ENCODE results near the gene TNS1.

The TNS1 gene

DNA sequence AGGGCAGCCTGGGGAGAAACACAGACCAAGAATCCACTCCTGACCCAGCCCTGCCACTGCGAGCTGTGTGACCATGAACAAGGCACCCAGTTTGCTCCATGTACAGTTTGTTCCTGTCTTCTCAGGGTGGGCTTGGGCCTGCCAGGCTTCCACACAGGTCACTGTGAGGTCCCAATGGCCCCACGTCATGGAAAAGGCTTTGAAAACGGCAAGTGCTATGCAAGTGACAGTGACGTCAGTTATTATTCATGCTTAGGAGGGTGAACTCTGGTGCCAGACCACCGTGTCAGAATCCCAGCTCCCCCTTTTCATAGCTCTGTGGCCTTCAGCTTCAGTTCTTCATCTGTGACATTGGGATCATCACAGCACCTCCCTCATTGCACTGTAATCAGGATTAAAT, 87.1 kb downstream of the TNS1 start:
- no peaks in the 10 kb centered on the region for H3K27me3 ChIP-seq (ENCODE audit: control insufficient read depth, insufficient read depth, low read length)
- H3K4me2 ChIP-seq (ENCODE audit: low read length) = no peak overlapping the region
- no peak overlapping the region for H3K4me3 ChIP-seq (ENCODE audit: low read length)
- no peaks in the 10 kb centered on the region for H3K9me3 ChIP-seq (replicated peaks; ENCODE audit: low read length)
- peaks cover 31% of the 10 kb centered on the region for H3K36me3 ChIP-seq (ENCODE audit: insufficient read depth, low read length)
- no peak overlapping the region for H3K9ac ChIP-seq (ENCODE audit: low read depth, low read length)
- peaks cover 32% of the 10 kb centered on the region for H3K4me1 ChIP-seq (ENCODE audit: control insufficient read depth, insufficient read depth, low read length)

DNA sequence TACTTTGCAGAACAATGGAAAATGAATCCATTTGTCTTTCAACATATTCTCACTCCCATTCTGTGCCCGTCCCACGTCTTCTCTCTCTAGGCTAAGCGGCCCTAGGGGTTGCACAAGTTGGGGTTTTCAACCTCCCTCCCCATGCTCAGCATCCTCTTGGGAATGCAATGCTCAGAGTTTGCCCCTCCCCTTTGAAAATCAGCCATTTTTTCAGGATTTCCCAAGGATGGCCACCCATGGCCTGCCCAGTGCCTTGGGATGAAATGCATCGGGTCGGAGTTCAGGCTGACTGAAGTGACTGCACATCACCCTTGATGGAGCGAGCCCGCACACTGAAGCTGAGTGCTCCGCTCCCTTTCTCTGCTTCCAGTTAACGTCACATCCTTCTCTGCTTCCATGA, 87.9 kb downstream of the TNS1 start:
- peaks cover 32% of the 10 kb centered on the region for H3K4me1 ChIP-seq (ENCODE audit: control insufficient read depth, insufficient read depth, low read length)
- no peak overlapping the region for H3K4me2 ChIP-seq (ENCODE audit: low read length)
- peaks cover 31% of the 10 kb centered on the region for H3K36me3 ChIP-seq (ENCODE audit: insufficient read depth, low read length)
- no peak overlapping the region for H3K4me3 ChIP-seq (ENCODE audit: low read length)
- no peaks in the 10 kb centered on the region for H3K9me3 ChIP-seq (replicated peaks; ENCODE audit: low read length)
- no peak overlapping the region for H3K9ac ChIP-seq (ENCODE audit: low read depth, low read length)
- no peaks in the 10 kb centered on the region for H3K27me3 ChIP-seq (ENCODE audit: control insufficient read depth, insufficient read depth, low read length)

DNA sequence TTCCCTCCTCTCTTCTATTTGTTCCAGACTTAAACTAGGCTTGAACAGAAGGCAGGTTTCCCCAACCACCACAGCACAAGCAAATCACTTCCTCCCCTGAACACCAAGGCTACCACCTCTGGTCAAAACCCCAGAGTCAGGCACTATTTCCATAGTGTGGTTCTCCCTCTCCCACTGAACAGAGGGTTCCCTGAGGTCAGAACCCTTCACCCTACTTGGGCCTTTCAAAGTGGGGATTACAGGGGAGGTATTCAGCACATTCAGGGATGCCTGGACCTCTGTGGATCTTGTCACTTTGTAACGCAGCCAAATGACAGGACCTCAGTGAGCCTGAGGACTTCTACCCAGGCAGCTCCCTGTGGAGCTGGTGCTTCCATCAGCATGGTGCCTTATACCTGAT, 88.7 kb downstream of the TNS1 start:
- H3K4me1 ChIP-seq (ENCODE audit: control insufficient read depth, insufficient read depth, low read length) = peaks cover 24% of the 10 kb centered on the region
- no peak overlapping the region for H3K4me3 ChIP-seq (ENCODE audit: low read length)
- H3K9ac ChIP-seq (ENCODE audit: low read depth, low read length) = no peak overlapping the region
- H3K9me3 ChIP-seq (replicated peaks; ENCODE audit: low read length) = no peaks in the 10 kb centered on the region
- H3K4me2 ChIP-seq (ENCODE audit: low read length) = no peak overlapping the region
- H3K36me3 ChIP-seq (ENCODE audit: insufficient read depth, low read length) = peaks cover 27% of the 10 kb centered on the region
- no peaks in the 10 kb centered on the region for H3K27me3 ChIP-seq (ENCODE audit: control insufficient read depth, insufficient read depth, low read length)

DNA sequence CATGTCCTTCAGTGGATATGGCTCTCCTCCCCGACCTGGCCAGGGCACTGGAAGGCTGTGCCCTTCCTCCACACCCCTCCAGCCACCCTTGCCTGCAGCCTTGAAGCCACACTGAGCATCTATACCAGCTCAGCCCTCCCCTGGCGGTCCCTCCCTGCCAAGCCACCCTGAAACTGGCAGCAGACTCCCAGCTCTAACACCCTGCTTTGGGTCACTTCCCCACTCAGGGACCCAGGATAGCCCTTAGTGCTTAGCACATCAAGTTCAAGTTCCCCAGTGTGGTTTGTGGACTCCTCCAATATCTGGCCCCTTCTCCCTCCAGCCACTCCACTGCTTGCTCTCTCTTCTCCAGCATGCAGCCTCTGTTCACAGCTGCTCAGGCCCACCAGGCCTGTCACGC, 89.4 kb downstream of the TNS1 start:
- Histone ChIP-seq H3K4me2 (ENCODE audit: low read length) (no peak overlapping the region), H3K36me3 (ENCODE audit: insufficient read depth, low read length) (peaks cover 23% of the 10 kb centered on the region), H3K27me3 (ENCODE audit: control insufficient read depth, insufficient read depth, low read length) (no peaks in the 10 kb centered on the region), H3K4me1 (ENCODE audit: control insufficient read depth, insufficient read depth, low read length) (peaks cover 21% of the 10 kb centered on the region), H3K4me3 (ENCODE audit: low read length) (no peak overlapping the region), H3K9ac (ENCODE audit: low read depth, low read length) (no peak overlapping the region), H3K9me3 (replicated peaks; ENCODE audit: low read length) (no peaks in the 10 kb centered on the region)

DNA sequence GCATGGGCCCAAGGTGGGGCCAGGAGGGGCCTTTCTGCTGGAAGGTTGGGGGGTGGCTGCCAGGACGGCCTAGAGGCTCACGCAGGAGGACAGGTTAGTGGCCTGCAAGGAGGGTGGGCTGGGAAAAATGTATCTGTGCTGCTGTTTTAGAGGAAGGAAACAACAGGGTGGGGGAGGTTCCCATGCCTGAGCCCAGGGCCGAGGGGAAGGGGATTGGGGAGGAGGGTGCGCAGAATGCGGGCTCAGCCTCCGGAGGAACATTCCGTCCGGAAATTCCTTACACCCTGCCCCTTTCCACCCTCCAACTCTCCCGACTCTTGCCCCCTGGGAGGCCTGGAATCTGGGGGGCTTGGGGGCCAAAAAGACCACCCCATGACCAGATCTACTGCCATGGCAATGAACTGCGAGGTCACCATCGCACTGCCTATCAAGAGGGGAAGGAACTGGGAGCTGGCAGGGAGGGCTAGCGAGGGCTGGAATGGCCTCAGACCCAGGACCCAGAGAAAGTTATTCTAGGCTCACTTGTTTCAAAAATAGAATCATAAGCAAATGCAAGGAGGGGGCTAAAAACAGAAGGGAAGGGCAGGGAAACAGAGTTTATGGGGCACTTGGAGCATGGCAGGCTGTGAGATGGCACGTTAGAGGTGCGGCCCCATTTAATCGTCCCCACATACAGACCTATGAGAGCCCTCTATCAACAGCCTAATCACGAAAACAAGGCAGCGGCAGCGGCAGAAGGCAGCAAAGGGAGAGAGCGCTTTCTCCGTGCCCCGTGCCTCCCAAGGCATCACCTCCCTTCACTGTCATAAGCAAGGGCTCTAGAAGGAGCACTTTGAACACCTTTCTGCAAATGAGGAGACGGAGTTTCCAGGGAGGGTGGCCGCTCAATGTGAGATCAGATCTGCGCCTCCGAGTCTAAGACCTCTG, 90.4 kb downstream of the TNS1 start:
- peaks cover 18% of the 10 kb centered on the region for H3K36me3 ChIP-seq (ENCODE audit: insufficient read depth, low read length)
- no peak overlapping the region for H3K4me3 ChIP-seq (ENCODE audit: low read length)
- H3K9ac ChIP-seq (ENCODE audit: low read depth, low read length) = no peak overlapping the region
- H3K4me2 ChIP-seq (ENCODE audit: low read length) = no peak overlapping the region
- no peaks in the 10 kb centered on the region for H3K27me3 ChIP-seq (ENCODE audit: control insufficient read depth, insufficient read depth, low read length)
- H3K9me3 ChIP-seq (replicated peaks; ENCODE audit: low read length) = no peaks in the 10 kb centered on the region
- H3K4me1 ChIP-seq (ENCODE audit: control insufficient read depth, insufficient read depth, low read length) = peaks cover 21% of the 10 kb centered on the region

DNA sequence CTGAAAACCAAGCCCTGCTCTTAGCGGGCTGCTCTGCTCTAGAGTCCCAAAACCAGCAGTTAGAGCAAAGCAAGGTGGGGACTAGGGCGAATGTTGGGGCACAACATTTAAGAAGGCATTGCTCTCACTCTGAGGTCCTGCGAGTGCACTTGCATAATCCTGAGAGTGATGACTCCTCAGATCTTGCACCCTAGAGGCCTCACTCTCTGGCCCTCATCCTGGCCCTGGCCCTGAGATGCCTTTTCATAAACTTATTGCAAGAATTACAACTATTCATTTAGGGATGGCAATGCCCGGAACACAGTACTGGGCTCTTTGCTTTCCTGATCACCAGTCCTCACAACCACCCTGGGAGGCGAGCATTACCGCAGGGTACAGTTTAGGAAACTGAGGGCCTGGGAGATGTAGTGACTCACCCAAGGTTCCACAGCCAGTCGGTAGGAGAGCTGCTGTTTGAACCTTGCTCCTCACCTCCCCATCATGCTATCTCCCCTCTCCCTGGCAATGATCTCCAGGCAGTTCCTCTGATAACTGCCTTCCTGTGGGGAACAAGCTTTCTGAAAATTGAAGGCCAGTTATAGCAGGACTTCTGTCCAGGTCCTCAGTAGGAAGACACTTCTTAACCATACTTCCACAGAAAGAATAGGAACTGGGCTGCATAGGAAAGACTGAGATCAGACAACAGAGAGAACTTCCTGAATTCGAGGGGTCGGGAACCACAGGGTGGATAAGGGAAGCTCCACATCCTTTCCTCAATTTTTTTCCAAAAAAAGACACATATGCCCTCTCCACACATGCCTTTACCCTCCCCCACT, 91.3 kb downstream of the TNS1 start:
- Histone ChIP-seq H3K27me3 (ENCODE audit: control insufficient read depth, insufficient read depth, low read length) (no peaks in the 10 kb centered on the region), H3K36me3 (ENCODE audit: insufficient read depth, low read length) (peaks cover 18% of the 10 kb centered on the region), H3K4me2 (ENCODE audit: low read length) (no peak overlapping the region), H3K9ac (ENCODE audit: low read depth, low read length) (no peak overlapping the region), H3K4me1 (ENCODE audit: control insufficient read depth, insufficient read depth, low read length) (peaks cover 25% of the 10 kb centered on the region), H3K4me3 (ENCODE audit: low read length) (no peak overlapping the region), H3K9me3 (replicated peaks; ENCODE audit: low read length) (no peaks in the 10 kb centered on the region)

DNA sequence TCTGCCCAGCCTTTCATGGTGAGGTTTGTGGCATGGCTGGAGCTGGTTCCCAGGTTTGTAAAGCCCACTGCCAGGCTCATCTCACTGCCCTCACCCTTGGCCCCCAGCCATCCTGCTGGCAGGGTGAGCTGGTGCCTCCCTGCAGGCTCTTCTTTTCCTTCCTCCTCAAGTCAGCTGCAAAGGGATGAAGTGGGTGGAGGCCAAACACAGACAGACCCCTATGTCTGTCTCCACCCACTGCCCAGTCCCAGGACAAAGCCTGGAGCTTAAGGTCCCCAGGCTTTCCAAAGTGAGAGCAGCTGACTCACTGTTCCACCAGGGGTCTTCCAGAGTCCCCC, 92.0 kb downstream of the TNS1 start:
- Histone ChIP-seq H3K27me3 (ENCODE audit: control insufficient read depth, insufficient read depth, low read length) (no peaks in the 10 kb centered on the region), H3K4me3 (ENCODE audit: low read length) (no peak overlapping the region), H3K4me1 (ENCODE audit: control insufficient read depth, insufficient read depth, low read length) (peaks cover 26% of the 10 kb centered on the region), H3K9ac (ENCODE audit: low read depth, low read length) (no peak overlapping the region), H3K4me2 (ENCODE audit: low read length) (no peak overlapping the region), H3K9me3 (replicated peaks; ENCODE audit: low read length) (no peaks in the 10 kb centered on the region), H3K36me3 (ENCODE audit: insufficient read depth, low read length) (peaks cover 15% of the 10 kb centered on the region)

DNA sequence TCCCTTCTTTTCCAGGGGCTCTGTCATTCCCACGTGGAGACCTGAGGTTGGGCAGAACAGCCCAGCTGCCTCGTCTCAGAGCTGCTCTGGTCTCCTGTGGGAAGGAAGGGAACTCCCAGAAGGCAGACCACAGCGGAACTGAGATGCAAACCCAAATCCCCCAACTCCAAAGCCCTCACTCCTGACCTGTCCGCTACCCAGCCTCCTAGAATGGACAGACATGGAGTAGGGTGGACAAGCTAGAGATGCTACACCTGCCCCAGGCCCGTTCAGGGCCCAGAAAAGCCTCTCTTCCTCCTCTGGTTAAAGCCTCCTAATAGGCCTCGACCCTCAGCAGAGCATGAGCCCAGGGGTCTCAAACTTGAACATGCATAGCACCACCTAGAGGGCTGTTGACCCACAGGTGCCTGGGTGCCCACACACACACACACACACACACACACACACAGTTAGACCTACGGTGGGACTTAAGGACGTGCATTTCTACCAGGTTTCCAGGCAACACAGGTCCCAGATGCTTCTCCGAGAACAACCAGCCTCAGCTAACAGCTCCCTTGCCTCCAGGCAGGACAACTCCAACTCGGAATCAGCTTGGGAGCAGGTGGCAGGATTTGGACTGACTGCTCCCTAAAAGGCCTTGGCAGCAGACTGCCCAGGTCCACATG, 93.5 kb downstream of the TNS1 start:
- Histone ChIP-seq H3K9me3 (replicated peaks; ENCODE audit: low read length) (no peaks in the 10 kb centered on the region), H3K36me3 (ENCODE audit: insufficient read depth, low read length) (peaks cover 7% of the 10 kb centered on the region), H3K27me3 (ENCODE audit: control insufficient read depth, insufficient read depth, low read length) (no peaks in the 10 kb centered on the region), H3K9ac (ENCODE audit: low read depth, low read length) (no peak overlapping the region), H3K4me3 (ENCODE audit: low read length) (no peak overlapping the region), H3K4me1 (ENCODE audit: control insufficient read depth, insufficient read depth, low read length) (peaks cover 41% of the 10 kb centered on the region), H3K4me2 (ENCODE audit: low read length) (no peak overlapping the region)

DNA sequence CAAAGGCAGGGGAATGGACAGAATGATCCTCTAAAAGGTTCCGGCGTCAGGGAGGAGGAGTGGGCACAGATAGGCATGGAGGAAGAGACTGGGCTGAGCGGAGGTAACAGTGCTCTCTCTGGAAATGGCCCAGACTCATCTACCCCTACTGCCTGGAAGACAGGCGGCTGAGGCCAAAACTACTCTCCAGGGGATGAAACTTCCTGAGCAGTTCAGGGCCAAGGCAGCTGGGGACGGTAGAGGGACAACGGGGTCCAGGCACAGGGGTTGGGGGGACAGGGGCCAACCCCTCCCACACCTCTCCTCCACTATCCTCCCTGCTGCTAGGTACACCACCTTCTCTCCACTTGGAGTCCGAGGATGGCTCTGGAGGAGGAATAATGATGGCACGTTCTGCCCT, 94.3 kb downstream of the TNS1 start:
- peaks cover 9% of the 10 kb centered on the region for H3K36me3 ChIP-seq (ENCODE audit: insufficient read depth, low read length)
- H3K27me3 ChIP-seq (ENCODE audit: control insufficient read depth, insufficient read depth, low read length) = no peaks in the 10 kb centered on the region
- peaks cover 49% of the 10 kb centered on the region for H3K4me1 ChIP-seq (ENCODE audit: control insufficient read depth, insufficient read depth, low read length)
- no peaks in the 10 kb centered on the region for H3K9me3 ChIP-seq (replicated peaks; ENCODE audit: low read length)
- H3K9ac ChIP-seq (ENCODE audit: low read depth, low read length) = no peak overlapping the region
- H3K4me3 ChIP-seq (ENCODE audit: low read length) = no peak overlapping the region
- no peak overlapping the region for H3K4me2 ChIP-seq (ENCODE audit: low read length)

DNA sequence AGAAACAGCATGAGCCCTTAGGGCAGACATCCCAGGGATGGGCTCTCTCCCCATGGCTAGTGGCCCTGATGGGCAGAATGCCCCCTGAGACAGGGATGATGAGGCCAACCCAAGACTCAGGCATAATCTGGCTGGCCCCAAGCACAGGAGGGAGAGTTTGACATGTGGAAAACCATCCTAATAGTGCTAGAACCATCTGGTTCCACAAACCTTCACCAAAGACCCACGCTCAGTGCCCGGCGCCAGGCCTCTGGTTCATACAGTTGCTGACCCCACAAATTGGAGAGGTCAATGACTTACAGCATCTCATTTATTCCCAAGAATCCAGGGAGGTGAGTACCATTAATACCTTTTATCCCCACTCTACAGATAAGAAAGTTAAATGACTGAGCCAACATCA, 95.5 kb downstream of the TNS1 start:
- Histone ChIP-seq H3K9me3 (replicated peaks; ENCODE audit: low read length) (no peaks in the 10 kb centered on the region), H3K9ac (ENCODE audit: low read depth, low read length) (no peak overlapping the region), H3K27me3 (ENCODE audit: control insufficient read depth, insufficient read depth, low read length) (no peaks in the 10 kb centered on the region), H3K4me1 (ENCODE audit: control insufficient read depth, insufficient read depth, low read length) (peaks cover 62% of the 10 kb centered on the region), H3K4me2 (ENCODE audit: low read length) (no peak overlapping the region), H3K36me3 (ENCODE audit: insufficient read depth, low read length) (peaks cover 9% of the 10 kb centered on the region), H3K4me3 (ENCODE audit: low read length) (no peak overlapping the region)

DNA sequence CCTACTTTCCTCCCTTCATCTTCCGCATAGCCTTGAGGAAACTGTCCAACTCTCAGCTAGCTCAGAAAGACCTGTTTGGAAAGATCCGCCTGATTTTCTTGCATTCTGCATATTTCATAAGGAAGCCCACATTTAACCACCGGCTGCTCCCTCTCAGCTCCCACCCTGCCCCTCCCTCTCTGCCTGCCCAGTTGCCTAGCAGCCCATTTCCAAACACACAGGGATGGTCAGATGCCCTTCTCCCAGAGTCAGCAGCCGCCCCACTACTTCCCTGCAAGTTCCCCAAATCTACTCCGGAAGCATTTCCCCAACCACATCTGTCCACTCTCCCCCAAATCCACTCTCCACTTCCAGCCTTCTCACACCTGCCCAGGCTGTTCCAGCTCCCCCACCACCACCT, 96.0 kb downstream of the TNS1 start:
- no peak overlapping the region for H3K9ac ChIP-seq (ENCODE audit: low read depth, low read length)
- H3K4me3 ChIP-seq (ENCODE audit: low read length) = no peak overlapping the region
- H3K27me3 ChIP-seq (ENCODE audit: control insufficient read depth, insufficient read depth, low read length) = no peaks in the 10 kb centered on the region
- H3K4me1 ChIP-seq (ENCODE audit: control insufficient read depth, insufficient read depth, low read length) = peaks cover 64% of the 10 kb centered on the region
- H3K9me3 ChIP-seq (replicated peaks; ENCODE audit: low read length) = no peaks in the 10 kb centered on the region
- H3K4me2 ChIP-seq (ENCODE audit: low read length) = no peak overlapping the region
- H3K36me3 ChIP-seq (ENCODE audit: insufficient read depth, low read length) = peaks cover 9% of the 10 kb centered on the region
